Esophagus squamous epithelium (tissue), 4 donors: Measurements from ENCODE around the gene AGAP2.

Experiments used
- POLR2A ChIP-seq, 4 donors: fragments of 450-650 bp; IDR thresholded peaks; one replicate each; pipeline ENCODE4 v1.6.1; 2017; ENCODE audit warnings: antibody characterized with exemption in 4 of 4, mild to moderate bottlenecking in 4 of 4, moderate library complexity in 3 of 4
- TF ChIP-seq, protein P1 (sequence below), 6 experiments: fragments of 450-650 bp in 4 of 6; fragments of 200-600 bp in 2 of 6; sonication (generic) in 2 of 6; IDR thresholded peaks; one replicate each; pipeline ENCODE4 v1.5.1; 2016 to 2019; ENCODE audit warnings: antibody characterized with exemption in 6 of 6, mild to moderate bottlenecking in 4 of 6, moderate library complexity in 4 of 6

DNA sequence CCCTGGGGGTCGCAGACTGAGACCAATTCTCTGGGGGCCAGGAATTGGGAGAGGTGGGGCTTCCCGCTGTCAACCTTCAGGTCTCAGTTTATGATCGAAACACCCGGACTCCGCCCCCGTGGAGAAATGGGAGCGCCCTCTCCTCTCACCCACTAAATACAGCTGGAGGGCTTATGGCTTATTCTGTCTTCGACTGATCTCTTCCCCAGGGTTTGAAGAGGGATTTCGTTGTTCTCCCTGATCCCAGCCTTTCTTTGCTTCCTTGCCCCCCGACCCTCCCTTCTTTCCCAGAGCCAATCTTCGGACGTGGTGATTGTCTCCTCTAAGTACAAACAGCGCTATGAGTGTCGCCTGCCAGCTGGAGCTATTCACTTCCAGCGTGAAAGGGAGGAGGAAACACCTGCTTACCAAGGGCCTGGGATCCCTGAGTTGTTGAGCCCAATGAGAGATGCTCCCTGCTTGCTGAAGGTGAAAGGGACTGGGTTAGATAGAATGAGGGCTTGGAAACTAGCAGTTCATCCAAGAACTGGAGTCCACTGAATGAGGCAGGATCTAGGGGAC, 44.0 kb downstream of the AGAP2 start:
- TF ChIP-seq, protein P1, sequence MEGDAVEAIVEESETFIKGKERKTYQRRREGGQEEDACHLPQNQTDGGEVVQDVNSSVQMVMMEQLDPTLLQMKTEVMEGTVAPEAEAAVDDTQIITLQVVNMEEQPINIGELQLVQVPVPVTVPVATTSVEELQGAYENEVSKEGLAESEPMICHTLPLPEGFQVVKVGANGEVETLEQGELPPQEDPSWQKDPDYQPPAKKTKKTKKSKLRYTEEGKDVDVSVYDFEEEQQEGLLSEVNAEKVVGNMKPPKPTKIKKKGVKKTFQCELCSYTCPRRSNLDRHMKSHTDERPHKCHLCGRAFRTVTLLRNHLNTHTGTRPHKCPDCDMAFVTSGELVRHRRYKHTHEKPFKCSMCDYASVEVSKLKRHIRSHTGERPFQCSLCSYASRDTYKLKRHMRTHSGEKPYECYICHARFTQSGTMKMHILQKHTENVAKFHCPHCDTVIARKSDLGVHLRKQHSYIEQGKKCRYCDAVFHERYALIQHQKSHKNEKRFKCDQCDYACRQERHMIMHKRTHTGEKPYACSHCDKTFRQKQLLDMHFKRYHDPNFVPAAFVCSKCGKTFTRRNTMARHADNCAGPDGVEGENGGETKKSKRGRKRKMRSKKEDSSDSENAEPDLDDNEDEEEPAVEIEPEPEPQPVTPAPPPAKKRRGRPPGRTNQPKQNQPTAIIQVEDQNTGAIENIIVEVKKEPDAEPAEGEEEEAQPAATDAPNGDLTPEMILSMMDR (IDR thresholded peaks at IDR 0.05): no peak
- TF ChIP-seq POLR2A (IDR thresholded peaks at IDR 0.05): no peak
